ENCODE results near the gene MYADML2. TPM values are rescaled to one million over a fixed set of nuclear protein-coding genes. Genes with fewer than 3 reads are reported as not detected.

Gene MYADML2
- total RNA-seq, 1 donor from 2014 or later: not detected

DNA sequence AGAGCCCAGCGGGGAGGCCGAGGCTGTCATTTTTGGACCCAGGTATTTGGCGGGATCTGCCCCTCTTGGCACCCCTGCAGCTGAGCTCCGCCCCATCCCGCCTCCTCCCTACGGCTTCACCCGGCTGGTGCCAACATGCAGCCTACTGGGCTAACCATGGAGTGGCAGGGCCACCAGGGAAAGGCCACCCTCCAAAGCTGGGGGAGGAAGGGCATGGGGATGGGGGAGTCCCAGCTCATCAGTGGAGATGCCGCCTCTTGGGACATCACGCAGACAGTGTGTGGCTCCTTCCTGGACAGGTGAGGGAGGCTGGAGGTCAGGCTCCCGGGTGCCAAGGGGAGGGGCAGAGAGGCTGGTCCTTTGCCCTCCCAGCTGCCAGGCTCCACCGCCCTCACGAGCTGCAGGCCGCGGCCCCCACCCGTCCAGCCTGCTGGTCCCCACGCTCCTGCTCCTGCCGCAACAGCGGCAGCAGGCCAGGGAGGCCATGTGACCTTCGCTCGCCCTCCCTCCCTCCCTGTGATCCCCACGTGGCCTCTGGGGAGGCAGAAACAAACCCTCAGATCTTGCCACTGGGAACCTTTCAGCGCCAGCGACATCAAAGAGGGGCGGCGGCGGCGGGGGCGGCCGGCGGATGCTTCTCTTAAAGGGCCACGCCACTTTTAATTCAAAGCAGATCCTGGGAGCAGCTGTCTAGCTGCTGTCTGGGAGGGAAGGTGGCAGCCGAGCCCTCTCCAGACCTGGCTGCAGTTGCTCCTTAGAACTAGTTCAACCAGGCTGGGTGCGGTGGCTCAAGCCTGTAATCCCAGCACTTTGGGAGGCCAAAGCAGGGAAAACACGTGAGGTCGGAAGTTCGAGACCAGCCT, 20.7 kb upstream of the MYADML2 start:
- no peaks in the 10 kb centered on the region for H3K36me3 Mint-ChIP-seq (ENCODE audit: low read depth)
- peaks cover 2% of the 10 kb centered on the region for H3K4me1 Mint-ChIP-seq (ENCODE audit: low read depth)
- no peak overlapping the region for H3K4me3 Mint-ChIP-seq (ENCODE audit: unreplicated experiment)
- TF ChIP-seq, protein P1, sequence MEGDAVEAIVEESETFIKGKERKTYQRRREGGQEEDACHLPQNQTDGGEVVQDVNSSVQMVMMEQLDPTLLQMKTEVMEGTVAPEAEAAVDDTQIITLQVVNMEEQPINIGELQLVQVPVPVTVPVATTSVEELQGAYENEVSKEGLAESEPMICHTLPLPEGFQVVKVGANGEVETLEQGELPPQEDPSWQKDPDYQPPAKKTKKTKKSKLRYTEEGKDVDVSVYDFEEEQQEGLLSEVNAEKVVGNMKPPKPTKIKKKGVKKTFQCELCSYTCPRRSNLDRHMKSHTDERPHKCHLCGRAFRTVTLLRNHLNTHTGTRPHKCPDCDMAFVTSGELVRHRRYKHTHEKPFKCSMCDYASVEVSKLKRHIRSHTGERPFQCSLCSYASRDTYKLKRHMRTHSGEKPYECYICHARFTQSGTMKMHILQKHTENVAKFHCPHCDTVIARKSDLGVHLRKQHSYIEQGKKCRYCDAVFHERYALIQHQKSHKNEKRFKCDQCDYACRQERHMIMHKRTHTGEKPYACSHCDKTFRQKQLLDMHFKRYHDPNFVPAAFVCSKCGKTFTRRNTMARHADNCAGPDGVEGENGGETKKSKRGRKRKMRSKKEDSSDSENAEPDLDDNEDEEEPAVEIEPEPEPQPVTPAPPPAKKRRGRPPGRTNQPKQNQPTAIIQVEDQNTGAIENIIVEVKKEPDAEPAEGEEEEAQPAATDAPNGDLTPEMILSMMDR (IDR thresholded peaks at IDR 0.05): no peak
- peak; percentile 73 for DNase-seq (ENCODE audit: low spot score)
- peaks cover 21% of the 10 kb centered on the region for H3K27me3 Mint-ChIP-seq (ENCODE audit: low read depth)
- no peak overlapping the region for H3K27ac Mint-ChIP-seq (ENCODE audit: unreplicated experiment)
- H3K9me3 Mint-ChIP-seq (ENCODE audit: low read depth): no peaks in the 10 kb centered on the region

DNA sequence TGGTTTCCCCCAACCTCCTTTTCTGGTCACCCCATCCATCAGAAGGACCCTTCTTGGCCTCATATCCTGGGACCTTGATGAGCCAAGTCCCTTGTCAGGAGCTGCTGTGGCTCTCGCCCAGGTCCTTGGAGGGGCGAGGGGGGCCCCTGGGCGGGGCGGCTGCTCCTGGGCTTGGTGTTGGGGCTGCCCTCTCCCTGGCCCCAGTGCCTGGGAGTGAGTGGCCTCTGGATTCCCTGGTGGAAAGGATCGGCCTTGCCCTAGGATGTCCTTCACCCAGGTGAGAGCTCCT, 20.2 kb upstream of the MYADML2 start:
- Mint-ChIP-seq H3K9me3 (ENCODE audit: low read depth) (no peaks in the 10 kb centered on the region), H3K36me3 (ENCODE audit: low read depth) (no peaks in the 10 kb centered on the region), H3K27me3 (ENCODE audit: low read depth) (peaks cover 23% of the 10 kb centered on the region), H3K4me1 (ENCODE audit: low read depth) (peaks cover 2% of the 10 kb centered on the region), H3K27ac (ENCODE audit: unreplicated experiment) (no peak overlapping the region), H3K4me3 (ENCODE audit: unreplicated experiment) (no peak overlapping the region)
- TF ChIP-seq, protein P1 (IDR thresholded peaks at IDR 0.05): no peak
- DNase-seq (ENCODE audit: low spot score): no peak

DNA sequence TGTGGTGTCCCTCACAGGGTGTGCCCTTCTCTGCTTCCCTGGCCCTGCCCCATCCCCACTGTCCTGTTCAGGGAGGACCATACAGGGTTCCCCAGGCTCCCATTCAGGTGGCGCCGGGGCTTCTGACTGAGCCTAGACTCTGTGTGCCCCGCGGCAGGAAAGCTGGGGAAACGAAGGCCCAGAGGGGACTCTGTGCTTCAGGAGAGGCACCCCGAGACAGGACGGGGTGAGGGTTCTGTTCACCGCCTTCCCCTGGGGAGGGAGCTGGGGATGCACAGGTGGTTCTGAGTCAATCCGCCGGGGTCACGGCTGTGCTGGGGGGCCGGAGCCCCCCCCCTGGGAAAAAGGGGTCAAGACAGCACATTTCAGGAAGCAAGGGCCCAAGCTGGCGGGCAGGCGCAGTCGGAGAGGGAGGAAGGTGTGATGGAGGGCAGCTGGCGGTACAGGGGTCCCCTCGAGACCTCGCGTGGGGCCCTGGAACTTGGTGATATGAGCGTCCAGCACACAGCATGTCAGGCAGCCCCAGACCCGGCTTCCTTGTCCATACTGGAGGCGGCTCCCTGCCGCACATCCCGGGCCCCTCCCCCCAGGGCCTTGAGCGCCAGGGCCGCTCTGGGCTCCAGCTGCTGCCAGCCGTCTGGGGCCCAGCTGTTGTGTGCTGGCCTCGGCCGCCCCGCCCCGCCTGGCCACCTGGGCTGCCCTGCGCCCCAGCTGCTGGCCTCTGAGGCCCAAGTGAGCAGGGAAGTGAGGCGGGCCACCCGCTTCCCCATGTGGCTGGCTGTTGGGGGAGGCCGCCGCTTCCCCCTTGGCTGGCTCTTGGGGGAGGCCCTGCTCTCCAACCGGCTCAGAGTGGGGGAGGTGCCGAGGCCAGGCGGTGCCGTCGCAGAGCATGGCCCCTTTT, 19.6 kb upstream of the MYADML2 start:
- Mint-ChIP-seq H3K27ac (ENCODE audit: unreplicated experiment) (no peak overlapping the region), H3K27me3 (ENCODE audit: low read depth) (peaks cover 25% of the 10 kb centered on the region), H3K4me3 (ENCODE audit: unreplicated experiment) (no peak overlapping the region), H3K36me3 (ENCODE audit: low read depth) (no peaks in the 10 kb centered on the region), H3K9me3 (ENCODE audit: low read depth) (no peaks in the 10 kb centered on the region), H3K4me1 (ENCODE audit: low read depth) (peaks cover 2% of the 10 kb centered on the region)
- no peak for DNase-seq (ENCODE audit: low spot score)
- TF ChIP-seq, protein P1 (IDR thresholded peaks at IDR 0.05): no peak

DNA sequence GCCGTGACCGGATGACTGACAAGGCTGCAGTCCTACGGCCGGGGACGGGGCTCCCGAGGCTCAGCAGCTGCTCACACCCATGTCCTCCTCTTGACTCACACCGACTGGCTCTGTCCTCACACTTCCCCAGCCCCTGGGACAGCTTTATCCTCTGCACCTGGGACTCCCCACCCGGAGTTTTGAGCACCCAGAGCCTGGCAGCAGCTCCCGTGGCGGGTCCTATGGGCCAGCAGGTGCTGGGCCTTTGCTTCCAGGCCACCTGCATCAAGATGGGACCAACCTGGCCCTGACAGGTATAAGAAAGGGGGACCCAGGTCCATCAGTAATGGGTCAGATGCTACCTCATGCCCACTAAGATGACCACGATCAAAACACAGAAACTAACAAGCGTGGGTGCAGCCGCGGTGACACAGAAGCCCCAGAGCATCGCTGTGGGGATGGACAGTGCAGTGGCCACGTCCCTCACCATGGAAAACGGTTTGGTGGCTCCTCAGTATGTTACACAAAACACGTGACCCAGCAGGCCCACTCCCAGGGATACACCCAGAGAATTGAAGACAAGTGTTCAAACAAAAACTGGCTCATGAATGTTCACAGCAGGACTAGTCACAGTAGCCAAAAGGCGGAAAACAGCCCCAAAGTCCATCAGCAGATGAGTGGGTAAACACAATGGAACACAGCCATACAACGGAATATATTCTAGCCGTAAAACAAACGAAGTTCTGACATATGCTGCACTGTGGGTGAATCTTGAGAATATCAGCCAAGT, 17.2 kb upstream of the MYADML2 start:
- Mint-ChIP-seq H3K4me1 (ENCODE audit: low read depth) (peaks cover 2% of the 10 kb centered on the region), H3K27ac (ENCODE audit: unreplicated experiment) (no peak overlapping the region), H3K36me3 (ENCODE audit: low read depth) (no peaks in the 10 kb centered on the region), H3K9me3 (ENCODE audit: low read depth) (no peaks in the 10 kb centered on the region), H3K27me3 (ENCODE audit: low read depth) (peaks cover 25% of the 10 kb centered on the region), H3K4me3 (ENCODE audit: unreplicated experiment) (no peak overlapping the region)
- TF ChIP-seq, protein P1 (IDR thresholded peaks at IDR 0.05): no peak
- DNase-seq (ENCODE audit: low spot score): no peak
